H9 (cell line): ENCODE results near the gene LCMT2. TPM values are rescaled to one million over a fixed set of nuclear protein-coding genes. Genes with fewer than 3 reads are reported as not detected.

Source experiments
- DNase-seq: peaks from one replicate; pipeline ENCODE4 v3.0.0-alpha.2; 2017
- H2AFZ ChIP-seq: one replicate; pipeline ENCODE4 v1.6.1; 2013; ENCODE audit warnings: mild to moderate bottlenecking, low read length, control low read depth, moderate library complexity
- H2AK5ac ChIP-seq: 2 replicates; pipeline ENCODE4 v1.6.1; 2013; ENCODE audit warnings: low read length, control low read depth, mixed read lengths; ENCODE audit not compliant: insufficient read length
- H2BK120ac ChIP-seq: one replicate; pipeline ENCODE4 v1.6.1; 2013; ENCODE audit warnings: low read depth, mild to moderate bottlenecking, low read length, control low read depth, inconsistent platforms; ENCODE audit not compliant: poor library complexity, severe bottlenecking
- H2BK12ac ChIP-seq: 2 replicates; pipeline ENCODE4 v1.6.1; 2013; ENCODE audit warnings: low read length, control low read depth, mixed read lengths, low read depth; ENCODE audit not compliant: insufficient read length
- H2BK15ac ChIP-seq: 2 replicates; pipeline ENCODE4 v1.6.1; 2013; ENCODE audit warnings: low read depth, low read length, control low read depth
- H2BK20ac ChIP-seq: one replicate; pipeline ENCODE4 v1.6.1; 2013; ENCODE audit warnings: low read depth, mild to moderate bottlenecking, low read length, control low read depth, inconsistent platforms; ENCODE audit not compliant: poor library complexity, severe bottlenecking
- H2BK5ac ChIP-seq: 2 replicates; pipeline ENCODE4 v1.6.1; 2013; ENCODE audit warnings: low read length, control low read depth, mixed read lengths; ENCODE audit not compliant: insufficient read length
- H3K14ac ChIP-seq: 2 replicates; pipeline ENCODE4 v1.6.1; 2013; ENCODE audit warnings: low read length, control low read depth; ENCODE audit not compliant: insufficient read depth
- H3K18ac ChIP-seq: 2 replicates; pipeline ENCODE4 v1.6.1; 2013; ENCODE audit warnings: low read depth, mild to moderate bottlenecking, mixed read lengths, low read length, control low read depth; ENCODE audit not compliant: insufficient read length
- H3K23ac ChIP-seq: 2 replicates; pipeline ENCODE4 v1.6.1; 2013; ENCODE audit warnings: low read length, control low read depth, mixed read lengths, low read depth; ENCODE audit not compliant: insufficient read length
- H3K23me2 ChIP-seq: 2 replicates; pipeline ENCODE4 v1.6.1; 2013; ENCODE audit warnings: low read depth, mild to moderate bottlenecking, mixed read lengths, low read length, control low read depth; ENCODE audit not compliant: insufficient read length, poor library complexity, severe bottlenecking
- H3K27ac ChIP-seq: 2 replicates; pipeline ENCODE4 v1.5.1; 2013; ENCODE audit warnings: low read length, control low read depth, mixed read lengths, low read depth; ENCODE audit not compliant: insufficient read length
- H3K27me3 ChIP-seq: 2 replicates; pipeline ENCODE4 v1.6.1; 2013; ENCODE audit warnings: low read length, control low read depth, inconsistent platforms; ENCODE audit not compliant: insufficient read depth
- H3K4ac ChIP-seq: 2 replicates; pipeline ENCODE4 v1.6.1; 2013; ENCODE audit warnings: low read depth, mild to moderate bottlenecking, control low read depth, inconsistent platforms, low read length, moderate library complexity
- H3K4me1 ChIP-seq: 2 replicates; pipeline ENCODE4 v1.6.1; 2013; ENCODE audit warnings: low read length, control low read depth, inconsistent platforms; ENCODE audit not compliant: insufficient read depth
- H3K4me2 ChIP-seq: 2 replicates; pipeline ENCODE4 v1.6.1; 2013; ENCODE audit warnings: low read length, control low read depth, mixed read lengths; ENCODE audit not compliant: insufficient read length, insufficient read depth
- H3K56ac ChIP-seq: 2 replicates; pipeline ENCODE4 v1.6.1; 2013; ENCODE audit warnings: low read depth, mild to moderate bottlenecking, mixed read lengths, low read length, control low read depth; ENCODE audit not compliant: insufficient read length
- H3K79me1 ChIP-seq: 2 replicates; pipeline ENCODE4 v1.6.1; 2013; ENCODE audit warnings: low read depth, mild to moderate bottlenecking, moderate library complexity, low read length, control low read depth, inconsistent platforms; ENCODE audit not compliant: insufficient read depth, poor library complexity, severe bottlenecking
- H3K79me2 ChIP-seq: 2 replicates; pipeline ENCODE4 v1.6.1; 2013; ENCODE audit warnings: low read length, control low read depth, inconsistent platforms; ENCODE audit not compliant: insufficient read depth
- H3K9ac ChIP-seq: 2 replicates; pipeline ENCODE4 v1.6.1; 2013; ENCODE audit warnings: low read length, control low read depth, mixed read lengths; ENCODE audit not compliant: insufficient read length; ENCODE audit errors: extremely low read depth
- H3K9me3 ChIP-seq: one replicate; pipeline ENCODE4 v1.6.1; 2013; ENCODE audit warnings: low read depth, low read length, inconsistent platforms; ENCODE audit not compliant: control insufficient read depth
- H3T11ph ChIP-seq: one replicate; pipeline ENCODE4 v1.6.1; 2013; ENCODE audit warnings: mild to moderate bottlenecking, low read length, control low read depth, inconsistent platforms
- H4K20me1 ChIP-seq: one replicate; pipeline ENCODE4 v1.6.1; 2013; ENCODE audit not compliant: control insufficient read depth, insufficient read length, insufficient read depth
- H4K5ac ChIP-seq: 2 replicates; pipeline ENCODE4 v1.6.1; 2013; ENCODE audit warnings: low read depth, mild to moderate bottlenecking, mixed read lengths, low read length, control low read depth; ENCODE audit not compliant: insufficient read length
- H4K8ac ChIP-seq: replicated peaks from 2 replicates; pipeline ENCODE4 v1.6.1; 2013; ENCODE audit warnings: low read length, control low read depth, mixed read lengths, low read depth; ENCODE audit not compliant: insufficient read length
- H4K91ac ChIP-seq: 2 replicates; pipeline ENCODE4 v1.6.1; 2013; ENCODE audit warnings: low read depth, mild to moderate bottlenecking, moderate library complexity, mixed read lengths, low read length, control low read depth; ENCODE audit not compliant: insufficient read length
- H3K27ac Mint-ChIP-seq, 3 experiments: 2 replicates in 2 of 3; 3 replicates in 1 of 3; pipeline ENCODE4 v1.8.0; 2020 to 2021; ENCODE audit warnings: mixed read lengths in 3 of 3, mild to moderate bottlenecking in 1 of 3, moderate library complexity in 1 of 3
- H3K27me3 Mint-ChIP-seq: 2 replicates; pipeline ENCODE4 v1.8.0; 2021; ENCODE audit warnings: low read depth, mild to moderate bottlenecking, moderate library complexity, mixed read lengths
- H3K36me3 Mint-ChIP-seq, 3 experiments: 2 replicates in 2 of 3; 3 replicates in 1 of 3; pipeline ENCODE4 v1.8.0; 2020 to 2021; ENCODE audit warnings: low read depth in 3 of 3, mixed read lengths in 3 of 3; ENCODE audit not compliant: insufficient read depth in 1 of 3
- H3K4me1 Mint-ChIP-seq, 2 experiments: 2 replicates each; pipeline ENCODE4 v1.8.0; 2020; ENCODE audit warnings: mixed read lengths in 2 of 2
- H3K4me3 Mint-ChIP-seq, 2 experiments: 2 replicates in 1 of 2; 3 replicates in 1 of 2; pipeline ENCODE4 v1.8.0; 2020 to 2021; ENCODE audit warnings: mild to moderate bottlenecking in 2 of 2, mixed read lengths in 2 of 2, moderate library complexity in 1 of 2
- H3K9me3 Mint-ChIP-seq, 2 experiments: 2 replicates in 1 of 2; 3 replicates in 1 of 2; pipeline ENCODE4 v1.8.0; 2020; ENCODE audit warnings: mild to moderate bottlenecking in 2 of 2, mixed read lengths in 2 of 2, moderate library complexity in 1 of 2
- CTCF ChIP-seq: fragments of 200-600 bp; sonication (generic); conservative IDR thresholded peaks from 3 replicates; pipeline ENCODE4 v1.8.0; 2021; ENCODE audit warnings: antibody characterized with exemption, mild to moderate bottlenecking
- total RNA-seq: library from RNA; stranded (reverse); gene quantifications from 2 replicates; pipeline ENCODE4 v1.2.1, GENCODE V29; 2021

The LCMT2 gene
- total RNA-seq, 1 experiment from 2014 or later = 16.5 TPM

- Histone ChIP-seq H4K91ac (no peak overlapping the region), H2AK5ac (no peak overlapping the region), H3K4me2 (no peak overlapping the region), H3K27me3 (no peaks in the 10 kb centered on the region), H3K4ac (no peak overlapping the region), H3K23me2 (no peaks in the 10 kb centered on the region), H3T11ph (no peak overlapping the region), H4K8ac (no peak overlapping the region), H3K4me1 (no peaks in the 10 kb centered on the region), H3K14ac (no peak overlapping the region), H3K56ac (no peak overlapping the region), H4K5ac (no peak overlapping the region), H2BK120ac (no peak overlapping the region), H3K9me3 (no peaks in the 10 kb centered on the region), H2BK12ac (no peak overlapping the region), H2BK20ac (no peak overlapping the region), H3K79me1 (peaks cover 2% of the 10 kb centered on the region), H2BK5ac (no peak overlapping the region), H3K18ac (no peak overlapping the region), H3K23ac (no peak overlapping the region), H2AFZ (no peak overlapping the region), H3K9ac (no peak overlapping the region), H2BK15ac (no peak overlapping the region), H3K79me2 (no peaks in the 10 kb centered on the region), H3K27ac (no peak overlapping the region), H4K20me1 (no peaks in the 10 kb centered on the region)
- Mint-ChIP-seq H3K9me3 (no peaks in the 10 kb centered on the region), H3K36me3 (peaks cover 27 to 63% (median 51%) of the 10 kb centered on the region in 3 experiments; a peak in 6 of 7 replicates), H3K4me1 (no peaks in the 10 kb centered on the region), H3K27me3 (no peaks in the 10 kb centered on the region), H3K27ac (no peak overlapping the region), H3K4me3 (no peak overlapping the region)
- DNase-seq = no peak
- TF ChIP-seq CTCF = no peak
Measured at GRCh38 chr15:43378601-43379000, 48.2 kb upstream of the LCMT2 start.
